AML-193 (cell line): ENCODE data around the gene C1GALT1.

Experiments used
- DNase-seq, 2 experiments: peaks; one replicate each; lab custom pipeline; 2025; lab: John Stamatoyannopoulos, UW

The C1GALT1 gene

DNA sequence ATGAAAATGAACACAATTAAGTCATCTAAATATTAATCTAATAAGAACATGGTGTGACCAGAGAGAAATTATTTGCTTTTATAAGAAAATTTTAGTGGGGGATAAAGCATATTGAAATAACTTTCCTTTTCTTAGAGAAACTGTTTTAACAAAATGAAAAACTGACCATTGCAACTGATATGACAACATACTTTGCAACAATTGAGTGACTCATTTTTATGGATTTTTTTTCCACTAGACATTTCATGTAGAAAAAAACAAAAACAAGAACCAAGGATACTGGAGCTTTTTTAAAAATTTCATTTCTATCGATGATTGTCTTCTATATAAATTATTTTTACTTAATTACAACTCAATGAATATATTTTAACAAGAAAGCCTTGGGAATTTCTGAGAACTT lies 90.0 kb downstream of the C1GALT1 start:
- no peak for DNase-seq

DNA sequence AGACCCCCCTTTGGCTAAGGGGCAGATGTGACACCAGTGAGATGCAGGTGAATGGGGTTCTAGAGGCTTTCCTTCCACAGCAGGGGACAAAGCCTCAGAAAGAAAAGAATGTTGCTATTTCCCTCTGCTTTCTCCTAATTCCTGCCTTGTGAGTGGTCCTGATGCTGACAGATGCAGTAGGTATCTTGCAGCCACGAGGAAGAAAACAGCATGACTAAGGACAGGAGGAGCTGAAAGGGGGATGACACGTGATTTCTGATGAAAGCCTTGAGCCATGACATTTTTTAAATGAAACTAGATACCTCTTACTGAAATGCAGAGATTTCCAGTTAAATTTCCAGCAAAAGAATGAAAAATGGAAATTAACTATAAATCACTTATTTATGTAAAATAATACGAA lies 92.4 kb downstream of the C1GALT1 start:
- no peak for DNase-seq

DNA sequence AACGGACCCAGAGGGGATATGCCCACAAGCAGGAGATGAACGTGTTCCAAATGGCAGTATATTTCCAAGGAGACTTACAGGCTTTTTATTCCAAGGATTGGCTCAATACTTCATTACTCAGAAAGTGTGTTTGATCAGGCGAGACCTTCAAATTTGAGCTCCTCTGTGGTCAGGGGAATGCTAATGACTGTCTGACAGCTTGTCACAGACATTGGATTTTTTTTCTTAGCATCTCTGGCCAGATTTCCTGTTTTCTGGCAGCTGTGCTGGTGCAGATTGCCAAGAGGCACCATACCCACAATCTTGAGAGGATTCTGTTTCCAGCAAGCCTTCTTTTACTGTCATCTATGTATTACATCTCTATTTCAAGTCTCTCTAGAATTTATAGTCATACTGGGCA lies 93.8 kb downstream of the C1GALT1 start:
- DNase-seq, result no peak

DNA sequence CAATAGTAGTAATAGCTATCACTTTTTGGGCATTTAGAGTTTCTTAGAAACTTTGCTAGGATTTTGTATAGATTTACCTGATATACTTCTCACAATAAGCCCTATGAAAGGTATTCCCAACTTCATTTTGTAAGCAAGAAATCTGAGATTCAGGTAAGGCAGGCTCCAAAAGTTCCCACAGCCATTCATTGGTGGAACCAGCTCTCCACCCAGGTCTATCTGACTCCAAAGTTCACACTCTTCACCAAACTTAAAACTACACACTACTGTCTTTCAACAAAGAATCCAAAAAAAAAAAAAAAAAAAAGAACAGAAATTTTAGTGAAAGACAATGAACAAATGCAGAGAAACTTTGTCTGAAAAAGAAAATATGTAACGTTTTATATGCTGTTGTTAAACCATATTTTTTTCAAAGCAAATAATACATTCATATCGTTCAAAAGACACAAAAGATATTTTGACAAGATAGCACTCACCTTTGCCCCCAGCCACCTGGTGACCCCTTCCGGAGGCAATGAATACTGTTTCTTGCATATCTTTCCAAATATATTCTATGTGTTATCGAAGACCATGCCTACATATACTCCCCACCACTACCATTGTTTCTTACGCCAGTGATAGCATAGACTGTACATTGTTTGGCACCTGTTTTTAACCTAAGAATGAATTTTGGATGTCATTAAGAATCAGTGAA lies 108.2 kb downstream of the C1GALT1 start:
- no peak for DNase-seq

- no peak for DNase-seq
Measured at GRCh38 chr7:7292085-7292484, 109.7 kb downstream of the C1GALT1 start.

DNA sequence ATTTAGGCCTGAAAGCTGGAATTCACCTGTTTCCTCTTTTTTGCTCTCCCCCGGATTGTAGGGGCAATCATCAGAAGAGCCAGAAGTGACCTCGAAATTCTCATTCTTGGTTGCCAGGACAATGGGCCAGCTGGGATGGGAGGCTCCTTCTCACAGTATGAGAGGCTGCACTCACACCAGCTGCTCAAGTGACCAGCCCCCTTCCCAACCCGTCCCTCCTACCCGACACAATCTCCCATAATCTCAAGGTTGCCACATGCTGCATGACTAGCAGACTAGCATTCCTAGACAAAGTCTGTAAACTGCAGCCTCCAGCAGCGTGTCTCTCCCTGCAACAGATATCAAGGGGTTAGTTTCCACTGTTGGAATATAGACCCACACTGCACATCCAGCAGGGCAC lies 110.3 kb downstream of the C1GALT1 start:
- no peak for DNase-seq

GRCh38 chr7:7293092-7293491 lies 110.7 kb downstream of the C1GALT1 start:
- no peak for DNase-seq

DNA sequence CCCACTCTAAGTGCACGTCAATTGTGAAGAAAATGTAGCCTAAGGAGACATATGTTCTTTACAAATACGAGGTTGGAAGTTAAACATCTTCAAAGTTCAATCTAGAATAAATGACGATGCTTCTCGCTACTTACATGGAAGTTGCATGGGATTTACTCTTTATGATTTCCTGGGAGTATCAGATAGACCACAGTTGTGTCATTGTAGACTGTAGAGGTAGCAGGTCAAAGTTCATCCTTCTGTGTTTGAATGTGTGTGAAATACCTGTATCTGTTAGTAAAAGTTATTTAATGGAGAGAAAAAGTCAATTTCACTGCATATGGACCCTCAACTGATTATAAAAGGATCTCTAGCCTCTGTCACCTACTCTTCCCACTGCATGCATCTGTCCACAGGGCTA lies 112.6 kb downstream of the C1GALT1 start:
- no peak for DNase-seq
